SH-SY5Y (cell line): ENCODE results near the gene KCTD16.

Experiments
- GATA2 ChIP-seq: IDR thresholded peaks from 2 replicates; pipeline ENCODE4 v1.6.1; 2011; ENCODE audit warnings: mild to moderate bottlenecking, low read depth, low read length
- GATA3 ChIP-seq: IDR thresholded peaks from 2 replicates; pipeline ENCODE4 v1.6.1; 2011; ENCODE audit warnings: low read depth, mild to moderate bottlenecking, low read length, moderate library complexity

Gene KCTD16

DNA sequence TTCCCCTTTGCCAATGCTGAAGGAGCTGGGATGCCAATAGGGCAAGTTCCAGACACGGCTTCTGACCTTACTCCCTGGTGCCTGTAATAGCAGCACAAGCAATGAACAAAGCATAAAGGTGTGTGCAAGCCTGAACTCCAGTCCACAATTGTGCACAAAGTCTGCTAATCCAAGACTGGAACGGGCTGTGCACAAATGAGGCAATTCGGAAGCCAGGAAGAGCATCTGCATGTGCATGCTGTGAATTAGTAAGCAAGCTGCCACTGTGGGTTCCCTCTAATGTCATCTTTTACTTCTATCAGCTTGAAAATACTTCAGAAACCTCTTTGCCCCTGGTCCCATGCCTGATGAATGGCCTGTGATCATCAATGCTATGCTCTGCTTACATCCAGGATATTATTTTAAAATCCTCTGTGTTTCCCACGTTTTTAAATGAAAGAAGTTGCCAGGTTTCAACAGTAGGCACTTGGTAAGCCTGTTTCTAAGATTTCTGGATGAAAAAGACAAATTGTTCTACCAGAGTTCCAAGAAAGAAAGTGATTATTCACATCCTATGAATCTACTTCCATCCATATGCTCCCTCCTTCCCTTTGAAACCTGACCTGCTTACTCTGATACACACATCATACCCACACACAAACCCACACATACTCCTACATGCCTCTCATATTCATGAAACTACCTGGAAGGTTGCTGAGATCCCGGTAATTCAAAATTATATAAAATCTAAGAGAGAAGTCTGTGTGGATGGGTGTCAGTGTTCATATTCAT lies 165.7 kb downstream of the KCTD16 start:
- no peak for TF ChIP-seq GATA3

GRCh38 chr5:144352330-144352729 lies 181.7 kb downstream of the KCTD16 start:
- TF ChIP-seq GATA3 (no peak), GATA2 (no peak)

GRCh38 chr5:144352732-144353317 lies 182.2 kb downstream of the KCTD16 start:
- TF ChIP-seq GATA3 = peak; percentile 99
- TF ChIP-seq GATA2 = peak; percentile 94

DNA sequence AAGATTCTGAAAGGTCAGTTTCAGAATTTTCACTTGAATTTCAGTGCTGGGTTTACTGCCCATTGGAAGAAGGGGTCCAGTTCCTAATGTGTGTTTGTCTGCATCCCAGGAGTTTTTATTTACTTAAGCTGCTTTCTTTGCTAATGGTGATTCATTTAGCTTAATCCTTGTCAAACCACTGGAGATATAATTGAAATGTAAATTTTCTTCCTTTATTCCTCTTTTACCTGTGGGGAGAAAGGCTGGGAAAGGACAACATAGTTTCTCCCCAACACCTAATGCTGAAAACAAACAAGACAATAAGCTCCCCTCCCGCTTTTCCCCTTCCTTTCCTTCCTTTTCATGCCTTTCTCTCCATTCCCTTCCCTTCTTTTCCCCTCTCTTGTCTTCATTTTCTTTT lies 185.8 kb downstream of the KCTD16 start:
- no peak for TF ChIP-seq GATA2
- TF ChIP-seq GATA3 = no peak

- no peak for TF ChIP-seq GATA3
- TF ChIP-seq GATA2 = no peak
Measured at GRCh38 chr5:144361406-144361805, 190.7 kb downstream of the KCTD16 start.

DNA sequence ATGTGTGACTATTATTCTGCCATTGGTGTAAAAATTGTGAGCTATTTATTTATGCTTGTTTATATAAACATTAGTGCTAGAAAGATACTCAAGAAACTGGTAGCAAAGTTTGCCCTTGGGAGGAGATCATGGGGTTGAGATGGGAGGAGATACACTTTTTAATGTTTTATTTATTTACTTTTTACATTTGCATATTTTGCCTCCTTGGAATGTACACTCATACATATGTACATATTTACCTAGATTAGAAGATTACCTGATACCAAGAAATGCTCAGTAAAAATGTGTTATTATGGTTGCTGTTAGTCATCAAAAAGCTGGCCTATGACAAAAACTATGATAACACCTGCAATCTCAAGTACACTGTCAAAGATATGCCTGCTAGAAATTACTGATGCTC lies 195.2 kb downstream of the KCTD16 start:
- no peak for TF ChIP-seq GATA2

DNA sequence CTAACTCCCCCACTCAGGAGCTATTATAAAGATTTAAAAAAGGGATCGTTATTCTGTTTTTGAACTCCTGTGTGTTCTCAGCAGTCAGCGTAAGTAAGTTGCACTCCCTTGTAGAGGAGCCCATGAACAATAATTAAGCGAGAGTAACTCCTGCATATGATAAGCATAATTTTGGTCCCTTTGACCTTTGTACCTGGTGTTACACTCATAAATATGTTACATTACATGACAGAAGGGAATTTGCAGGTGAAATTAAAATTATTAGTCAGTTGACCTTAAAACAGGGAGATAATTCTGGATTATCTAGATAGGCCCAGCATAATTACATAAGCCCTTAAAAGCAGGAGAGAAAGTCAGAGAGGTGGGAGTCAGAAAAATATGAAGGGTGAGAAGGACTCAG lies 197.3 kb downstream of the KCTD16 start:
- TF ChIP-seq GATA2 = no peak
- TF ChIP-seq GATA3 = no peak

GRCh38 chr5:144368556-144368955 lies 197.9 kb downstream of the KCTD16 start:
- TF ChIP-seq GATA3 (no peak), GATA2 (no peak)

- TF ChIP-seq GATA3 = no peak
- TF ChIP-seq GATA2 = no peak
Measured at GRCh38 chr5:144369006-144369405, 198.3 kb downstream of the KCTD16 start.

- no peak for TF ChIP-seq GATA3
- TF ChIP-seq GATA2 = no peak
Measured at GRCh38 chr5:144370273-144370672, 199.6 kb downstream of the KCTD16 start.

GRCh38 chr5:144374637-144375036 lies 204.0 kb downstream of the KCTD16 start:
- TF ChIP-seq GATA3 (no peak), GATA2 (no peak)

- TF ChIP-seq GATA2 (peak; percentile 69), GATA3 (no peak)
Measured at GRCh38 chr5:144377207-144377606, 206.5 kb downstream of the KCTD16 start.

- TF ChIP-seq GATA2 (no peak), GATA3 (no peak)
Measured at GRCh38 chr5:144378681-144379080, 208.0 kb downstream of the KCTD16 start.

DNA sequence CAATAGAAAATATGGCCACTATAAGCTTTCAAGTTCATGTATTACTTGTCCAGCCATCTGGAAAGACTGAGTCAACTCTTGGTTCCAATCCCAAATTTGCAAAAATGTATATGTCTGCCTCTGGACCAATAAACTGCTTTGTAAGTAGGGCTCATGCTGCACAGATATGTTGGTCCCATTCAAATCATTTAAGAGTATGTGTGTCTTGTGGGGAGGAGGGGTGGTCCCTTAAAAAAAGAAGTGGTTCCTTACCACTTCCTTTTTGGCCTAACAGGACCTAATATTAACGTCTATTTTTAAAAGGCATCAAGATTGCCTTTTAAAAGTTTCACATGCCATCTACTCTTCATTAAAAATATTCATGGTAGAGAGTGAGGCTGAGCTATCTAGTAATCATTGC lies 214.9 kb downstream of the KCTD16 start:
- TF ChIP-seq GATA3 (no peak), GATA2 (no peak)

- TF ChIP-seq GATA3 (no peak), GATA2 (no peak)
Measured at GRCh38 chr5:144386315-144386714, 215.6 kb downstream of the KCTD16 start.
